GM23338 (cell line): Measurements from ENCODE around the gene RBPMS2. TPM values are rescaled to one million over a fixed set of nuclear protein-coding genes. Genes with fewer than 3 reads are reported as not detected.

ENCODE experiments used
- ATAC-seq: fragments of 200-7000 bp; cut with Tn5 transposase; 3 replicates; pipeline ENCODE4 v1.9.1; 2020
- DNase-seq: peaks from one replicate; pipeline ENCODE4 v3.0.0-alpha.2; 2015; ENCODE audit warnings: low spot score
- H2AFZ ChIP-seq: fragments of 200-600 bp; sonication (generic); 2 replicates; pipeline ENCODE4 v1.8.0; 2016; ENCODE audit warnings: antibody characterized with exemption, mild to moderate bottlenecking, moderate library complexity
- H3F3A ChIP-seq: fragments of 200-600 bp; sonication (generic); replicated peaks from 2 replicates; pipeline ENCODE4 v1.8.0; 2017; ENCODE audit warnings: antibody characterized with exemption, mixed run types, low read depth
- H3K27ac ChIP-seq: fragments of 200-600 bp; sonication (generic); 2 replicates; pipeline ENCODE4 v1.6.1; 2016; ENCODE audit warnings: low read depth
- H3K27me3 ChIP-seq: fragments of 200-600 bp; sonication (generic); 2 replicates; pipeline ENCODE4 v1.8.0; 2016; ENCODE audit warnings: mild to moderate bottlenecking, mixed run types, moderate library complexity; ENCODE audit not compliant: insufficient read depth
- H3K36me3 ChIP-seq: fragments of 200-600 bp; sonication (generic); 2 replicates; pipeline ENCODE4 v1.8.0; 2016; ENCODE audit warnings: mild to moderate bottlenecking; ENCODE audit not compliant: insufficient read depth
- H3K4me1 ChIP-seq: fragments of 200-600 bp; sonication (generic); 2 replicates; pipeline ENCODE4 v1.8.0; 2016; ENCODE audit warnings: mild to moderate bottlenecking, moderate library complexity; ENCODE audit not compliant: insufficient read depth
- H3K4me2 ChIP-seq: fragments of 200-600 bp; sonication (generic); 2 replicates; pipeline ENCODE4 v1.7.1; 2017; ENCODE audit warnings: mixed run types
- H3K4me3 ChIP-seq: fragments of 200-600 bp; sonication (generic); 2 replicates; pipeline ENCODE4 v1.6.1; 2016; ENCODE audit warnings: mixed run types
- H3K79me2 ChIP-seq: fragments of 200-600 bp; sonication (generic); replicated peaks from 2 replicates; pipeline ENCODE4 v1.8.0; 2017; ENCODE audit warnings: mild to moderate bottlenecking; ENCODE audit not compliant: insufficient read depth
- H3K9me2 ChIP-seq: fragments of 200-600 bp; sonication (generic); 2 replicates; pipeline ENCODE4 v1.8.0; 2017; ENCODE audit not compliant: insufficient read depth
- H4K20me1 ChIP-seq: fragments of 200-600 bp; sonication (generic); replicated peaks from 2 replicates; pipeline ENCODE4 v1.8.0; 2017; ENCODE audit warnings: mild to moderate bottlenecking; ENCODE audit not compliant: insufficient read depth
- H3K27ac Mint-ChIP-seq: 2 replicates; pipeline ENCODE4 v1.8.0; 2020; ENCODE audit warnings: inconsistent platforms, mild to moderate bottlenecking, moderate library complexity, mixed read lengths
- H3K27me3 Mint-ChIP-seq: 3 replicates; pipeline ENCODE4 v1.8.0; 2022; ENCODE audit warnings: low read depth, mild to moderate bottlenecking, moderate library complexity, mixed read lengths, inconsistent platforms; ENCODE audit not compliant: insufficient read depth, poor library complexity
- H3K36me3 Mint-ChIP-seq: 3 replicates; pipeline ENCODE4 v1.8.0; 2021; ENCODE audit warnings: low read depth, mild to moderate bottlenecking, inconsistent platforms, moderate library complexity, mixed read lengths
- H3K4me1 Mint-ChIP-seq: 3 replicates; pipeline ENCODE4 v1.8.0; 2020; ENCODE audit warnings: mild to moderate bottlenecking, inconsistent platforms, mixed read lengths
- H3K4me3 Mint-ChIP-seq: 3 replicates; pipeline ENCODE4 v1.8.0; 2021; ENCODE audit warnings: moderate library complexity, mild to moderate bottlenecking, inconsistent platforms, mixed read lengths
- H3K9me3 Mint-ChIP-seq: 3 replicates; pipeline ENCODE4 v1.8.0; 2020; ENCODE audit warnings: moderate library complexity, mild to moderate bottlenecking, inconsistent platforms, mixed read lengths
- CREB1 ChIP-seq: fragments of 250-450 bp; sonication (Bioruptor Pico); IDR thresholded peaks from 2 replicates; pipeline ENCODE4 v1.5.0; 2020; ENCODE audit warnings: low read depth, mild to moderate bottlenecking, moderate library complexity
- CTCF ChIP-seq, 2 experiments: fragments of 200-600 bp in 1 of 2; sonication (generic) in 1 of 2; conservative IDR thresholded peaks; 2 replicates each; pipeline versions ENCODE4 v1.5.1 to v1.6.1; 2016 to 2017; ENCODE audit warnings: antibody characterized with exemption in 2 of 2, low read depth in 2 of 2, mild to moderate bottlenecking in 2 of 2, moderate library complexity in 1 of 2
- ETS1 ChIP-seq: IDR thresholded peaks from 2 replicates; pipeline ENCODE4 v1.6.1; 2016; ENCODE audit warnings: antibody characterized with exemption
- EZH2 ChIP-seq: fragments of 200-600 bp; sonication (generic); IDR thresholded peaks from one replicate; pipeline ENCODE4 v1.8.0; 2017; ENCODE audit warnings: antibody characterized with exemption, mild to moderate bottlenecking, low read depth; ENCODE audit not compliant: unreplicated experiment
- EZH2phosphoT487 ChIP-seq: fragments of 200-600 bp; sonication (generic); IDR thresholded peaks from one replicate; pipeline ENCODE4 v1.8.1; 2018; ENCODE audit warnings: antibody characterized with exemption; ENCODE audit not compliant: unreplicated experiment
- JUNB ChIP-seq: IDR thresholded peaks from one replicate; pipeline ENCODE4 v1.6.1; 2016; ENCODE audit warnings: antibody characterized with exemption; ENCODE audit not compliant: unreplicated experiment
- NANOG ChIP-seq: IDR thresholded peaks from 2 replicates; pipeline ENCODE4 v1.6.1; 2016; ENCODE audit warnings: antibody characterized with exemption, borderline replicate concordance
- POLR2AphosphoS5 ChIP-seq: IDR thresholded peaks from 2 replicates; pipeline ENCODE4 v1.6.1; 2016; ENCODE audit warnings: antibody characterized with exemption, low read depth
- REST ChIP-seq: IDR thresholded peaks from one replicate; pipeline ENCODE4 v1.6.1; 2018; ENCODE audit warnings: antibody characterized with exemption; ENCODE audit not compliant: unreplicated experiment
- STAT1 ChIP-seq: IDR thresholded peaks from one replicate; pipeline ENCODE4 v1.6.1; 2016; ENCODE audit warnings: antibody characterized with exemption; ENCODE audit not compliant: unreplicated experiment
- ZNF114 ChIP-seq: fragments of 250-450 bp; sonication (Bioruptor Pico); IDR thresholded peaks from 2 replicates; pipeline ENCODE4 v1.5.0; 2020; ENCODE audit warnings: mild to moderate bottlenecking, moderate library complexity
- ZNF331 ChIP-seq: fragments of 250-450 bp; sonication (Bioruptor Pico); IDR thresholded peaks from 2 replicates; pipeline ENCODE4 v1.5.0; 2020; ENCODE audit warnings: low read depth, mild to moderate bottlenecking, moderate library complexity
- ZNF462 ChIP-seq: fragments of 250-450 bp; sonication (Bioruptor Pico); IDR thresholded peaks from 2 replicates; pipeline ENCODE4 v1.5.0; 2020; ENCODE audit warnings: mild to moderate bottlenecking, moderate library complexity
- polyA plus RNA-seq: library from polyadenylated mRNA; unstranded; fragments of >200 nt; fragmentation: Nextera tagmentation; extraction: Ambion mirVana; gene quantifications from 2 replicates; pipeline ENCODE4 v1.2.1, GENCODE V29; 2016
- total RNA-seq: library from RNA; depleted of rRNA; stranded (reverse); fragments of >200 nt; shearing (Covaris generic); gene quantifications from 2 replicates; pipeline ENCODE4 v1.2.3, GENCODE V29; 2014

Gene RBPMS2
- total and polyA plus RNA-seq, 2 experiments from 2014 or later: 53.3 to 171 TPM

- TF ChIP-seq ZNF331 (no peak), POLR2AphosphoS5 (no peak), STAT1 (no peak), EZH2phosphoT487 (no peak), JUNB (no peak), EZH2 (no peak), NANOG (no peak)
Measured at GRCh38 chr15:64730151-64730550, 45.2 kb downstream of the RBPMS2 start (continued).

GRCh38 chr15:64720188-64720587 lies 55.2 kb downstream of the RBPMS2 start:
- no peaks in the 10 kb centered on the region for H3K27me3 ChIP-seq
- peaks cover 9% of the 10 kb centered on the region; the same call in 1 of the 3 replicates for H3K4me1 Mint-ChIP-seq
- ATAC-seq: no peak
- H3K9me3 Mint-ChIP-seq: peaks cover 2% of the 10 kb centered on the region; the same call in 1 of the 3 replicates
- H3K9me2 ChIP-seq: no peaks in the 10 kb centered on the region
- peaks cover 66% of the 10 kb centered on the region for H3K36me3 Mint-ChIP-seq
- 0 out of 2 replicates have a peak overlapping the region, but pooled peaks have one; percentile 59 for H3K27ac ChIP-seq
- peaks cover 20% of the 10 kb centered on the region for H4K20me1 ChIP-seq
- H2AFZ ChIP-seq: no peak overlapping the region
- no peak overlapping the region; the same call in 1 of the 2 replicates for H3K27ac Mint-ChIP-seq
- H3K4me3 ChIP-seq: no peak overlapping the region
- no peak overlapping the region for H3K4me3 Mint-ChIP-seq
- TF ChIP-seq ETS1: no peak
- no peak for TF ChIP-seq ZNF462 (CRISPR knock-in tag)
- no peak for TF ChIP-seq ZNF114
- TF ChIP-seq CTCF (conservative IDR thresholded peaks at IDR 0.05; ENCODE audit: low read depth in 2 of 2): no peak
- no peak for TF ChIP-seq EZH2phosphoT487
- TF ChIP-seq ZNF331: no peak
- no peak for TF ChIP-seq CREB1 (CRISPR knock-in tag)
- TF ChIP-seq STAT1: no peak
- TF ChIP-seq JUNB: no peak
- TF ChIP-seq REST: no peak
- peaks cover 55% of the 10 kb centered on the region for H3K79me2 ChIP-seq
- H3K4me1 ChIP-seq: no peaks in the 10 kb centered on the region
- no peak for DNase-seq
- peaks cover 16% of the 10 kb centered on the region for H3K27me3 Mint-ChIP-seq
- H3K4me2 ChIP-seq: no peak overlapping the region
- peaks cover 42% of the 10 kb centered on the region for H3K36me3 ChIP-seq
- H3F3A ChIP-seq: peaks cover 40% of the 10 kb centered on the region
